Activated CD8-positive, alpha-beta memory T cell treated with anti-CD3 and anti-CD28 coated beads, Interleukin-2, amount 50 U/mL, for 1 hour (primary cell): Measurements from ENCODE around the gene SLC27A5.

Experiments used
- DNase-seq: peaks from one replicate; pipeline ENCODE4 v3.0.0-alpha.2; 2020; ENCODE audit errors: extremely low read depth

Gene SLC27A5

GRCh38 chr19:58511353-58512208, at the start of gene SLC27A5:
SLC27A5 (minus strand) TSS chr19:58511992; CDS start chr19:58511955, 37 bp downstream.
- DNase-seq, result no peak

DNA sequence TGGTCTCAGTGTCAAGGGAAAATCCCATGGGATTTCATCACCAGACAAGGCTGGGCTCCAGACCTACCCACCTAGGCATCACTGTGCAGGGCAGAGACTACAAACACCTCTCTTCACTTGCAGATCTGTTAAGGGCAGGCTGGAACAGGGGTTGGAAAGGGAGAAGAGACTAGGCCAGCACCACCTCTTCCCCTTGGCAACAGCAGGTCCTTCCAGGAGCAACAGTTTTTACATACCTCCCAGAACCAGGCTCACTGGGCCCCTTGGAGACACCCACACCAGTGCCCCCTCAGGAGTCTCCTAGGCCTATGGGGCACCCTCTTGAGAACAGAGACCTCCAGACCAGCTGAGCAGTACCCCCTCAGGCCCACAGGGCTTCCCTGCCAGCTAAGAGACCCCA, 49.1 kb upstream of the SLC27A5 start:
- DNase-seq, result no peak

DNA sequence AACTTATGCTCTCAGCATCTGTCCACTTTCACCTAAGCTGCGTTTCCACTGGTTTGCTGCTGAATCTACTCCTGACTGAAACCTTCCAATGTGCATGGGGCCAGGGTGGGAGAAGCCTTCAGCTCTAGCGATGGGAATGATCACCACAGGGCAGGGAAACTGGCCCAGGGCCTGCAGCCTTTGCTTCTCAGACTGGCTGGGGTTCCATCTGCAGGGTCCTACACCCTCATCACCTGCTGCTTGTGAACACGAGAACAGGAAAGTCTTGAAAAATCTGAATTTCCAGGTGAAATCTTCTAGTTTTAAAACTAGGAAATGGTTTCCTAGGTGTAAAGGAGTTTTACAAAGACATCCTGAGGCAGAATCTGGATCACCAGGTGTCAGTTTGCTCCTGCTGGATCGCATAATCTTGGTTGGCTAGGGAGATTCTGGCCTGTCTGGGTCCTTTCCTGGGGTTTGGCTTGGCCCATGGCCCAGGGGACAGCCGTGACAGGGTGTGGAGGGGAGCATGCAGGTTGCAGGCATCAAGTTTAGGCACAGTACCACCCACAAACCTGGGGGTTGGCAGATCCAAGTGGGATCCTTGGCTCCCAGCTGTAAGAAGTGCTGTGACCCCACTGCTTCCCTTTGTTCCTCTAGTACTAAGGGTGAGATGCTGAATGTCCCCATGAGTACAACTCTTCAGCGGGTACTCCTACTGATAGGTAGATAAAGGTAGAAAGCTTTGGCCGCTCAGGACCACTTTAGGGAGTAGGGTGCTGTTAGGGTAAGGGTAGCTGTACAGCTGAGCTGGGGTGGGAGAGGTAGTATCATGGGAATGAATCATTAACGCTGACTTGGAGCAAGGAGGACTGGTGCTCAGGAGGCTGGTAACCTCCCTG, 48.5 kb upstream of the SLC27A5 start:
- no peak for DNase-seq

DNA sequence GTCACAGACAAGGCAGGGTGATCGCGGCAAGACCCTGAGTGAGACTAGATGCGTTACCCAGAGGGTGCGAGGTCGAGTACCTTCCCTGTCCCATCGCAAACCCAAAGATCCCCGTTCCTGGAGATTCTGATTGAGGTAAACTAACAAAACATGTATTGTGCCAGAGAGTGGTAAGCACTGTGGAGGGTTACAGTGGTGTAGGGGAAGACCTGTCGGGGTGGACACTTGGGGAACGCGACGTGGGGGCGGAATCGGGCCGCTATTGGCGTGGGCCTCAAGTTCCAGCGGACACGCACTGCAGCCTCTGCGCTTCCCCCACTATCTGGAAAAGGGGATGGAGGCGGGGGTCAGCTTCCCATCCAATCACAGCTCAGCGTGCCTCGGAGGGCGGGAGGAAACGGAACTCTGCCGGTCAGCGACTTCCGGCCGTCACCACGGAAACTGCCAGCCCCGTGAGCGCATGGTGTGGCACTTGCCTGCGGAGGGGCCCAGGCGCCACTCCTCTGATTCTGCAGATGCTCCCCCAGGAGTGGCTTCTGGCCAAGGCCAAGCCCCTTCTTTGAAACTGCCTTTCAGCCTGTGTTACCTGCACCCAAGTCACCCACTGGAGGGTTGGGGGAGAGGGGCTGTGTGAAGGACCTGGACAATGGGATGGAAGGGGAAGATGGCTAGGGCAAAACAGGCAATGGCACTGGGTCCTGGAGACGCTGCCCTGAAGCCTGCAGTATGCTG, 47.6 kb upstream of the SLC27A5 start:
- no peak for DNase-seq

DNA sequence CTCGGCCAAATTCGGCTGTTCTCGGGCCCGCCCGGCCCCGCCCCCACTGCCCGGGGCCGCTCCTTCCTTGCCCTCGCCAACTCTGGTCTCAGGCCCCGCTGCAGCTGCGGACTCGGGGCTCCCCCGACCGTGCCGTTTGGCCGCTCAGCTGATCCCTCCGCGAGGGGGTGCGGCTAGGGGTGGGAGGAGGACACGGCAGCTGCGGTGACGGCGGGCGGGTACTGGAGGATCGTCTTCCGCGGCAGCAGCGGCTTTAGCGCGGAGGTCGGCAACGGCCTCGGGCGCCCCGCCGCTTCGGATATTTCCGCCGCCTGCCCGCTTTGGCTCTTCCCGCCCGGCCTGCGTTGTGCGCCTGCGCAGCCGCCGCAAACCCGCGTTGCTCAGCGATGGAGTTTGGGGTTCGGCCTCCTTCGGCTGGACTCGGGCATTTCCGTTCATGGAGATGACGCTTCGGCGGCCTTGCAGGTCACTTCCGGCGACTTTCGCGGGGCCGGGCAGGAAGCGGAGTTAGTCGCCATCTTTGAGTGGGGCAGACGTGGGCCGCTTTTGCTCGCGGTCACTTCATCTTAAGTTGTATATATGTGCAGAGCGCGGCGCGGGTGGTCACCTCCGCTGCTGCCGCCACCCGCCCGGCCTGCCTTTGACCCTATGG, 47.0 kb upstream of the SLC27A5 start:
- peak; percentile 98 for DNase-seq

DNA sequence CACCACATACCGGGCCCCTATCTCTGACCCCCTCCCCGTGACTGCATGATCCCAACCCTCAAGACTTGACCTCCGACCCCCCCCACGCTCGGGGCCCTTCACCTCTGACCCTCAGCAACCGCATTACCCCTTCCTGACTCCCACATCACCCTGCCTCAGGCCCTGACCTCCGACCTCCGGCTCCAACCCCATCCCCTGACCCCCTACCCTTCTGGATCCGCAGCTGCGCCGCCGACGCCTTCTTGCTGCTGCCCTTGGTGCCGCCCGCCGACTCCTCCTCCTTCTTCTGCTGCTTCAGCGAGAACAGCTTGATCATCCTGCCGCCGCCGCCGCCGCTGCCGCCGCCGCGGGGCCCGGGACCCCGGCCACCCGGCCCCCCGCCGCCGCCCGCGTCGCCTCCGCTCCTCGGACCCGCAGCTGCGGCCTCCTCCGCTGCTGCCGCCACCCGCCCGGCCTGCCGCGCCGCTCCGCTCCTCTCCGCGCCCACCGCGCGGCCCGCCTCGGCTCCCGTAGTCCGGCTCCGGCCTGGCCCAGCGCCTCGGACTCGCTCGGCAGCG, 46.4 kb upstream of the SLC27A5 start, which contains the start of gene UBE2M:
UBE2M (minus strand) TSS at position 546 of the 557 bp plus-strand sequence; CDS start at position 316, 230 bp downstream.
- no peak for DNase-seq

- no peak for DNase-seq
Observed at GRCh38 chr19:58557221-58558065, 45.7 kb upstream of the SLC27A5 start.

DNA sequence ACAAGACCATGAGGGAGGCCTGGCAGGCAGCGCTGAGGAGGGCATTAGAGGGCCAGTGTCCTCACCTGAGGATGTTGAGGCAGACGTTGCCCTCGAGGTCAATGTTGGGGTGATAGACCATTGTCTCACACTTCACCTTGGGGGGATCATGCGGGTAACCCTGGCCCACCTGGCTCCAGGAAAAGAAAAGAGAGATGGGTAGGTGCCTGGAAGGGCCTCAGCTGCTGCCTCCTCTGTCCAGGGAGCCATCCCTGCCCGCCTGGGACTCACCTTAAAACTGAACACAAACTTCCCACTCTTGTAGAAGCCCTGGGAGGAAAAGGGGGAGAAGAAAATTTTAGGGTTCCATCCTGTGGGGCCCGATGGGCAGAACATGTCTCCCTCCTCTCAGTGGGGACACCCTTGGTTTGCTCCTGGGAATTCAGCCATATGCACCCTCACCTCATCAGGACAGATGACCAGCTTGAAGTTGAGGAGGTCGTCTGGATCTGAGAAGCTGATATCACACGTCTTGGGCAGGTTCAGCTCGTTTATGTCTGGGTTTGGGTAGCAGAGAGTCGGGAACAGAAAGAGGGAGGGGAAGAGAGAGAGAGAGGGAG, 44.9 kb upstream of the SLC27A5 start:
- DNase-seq, result no peak

DNA sequence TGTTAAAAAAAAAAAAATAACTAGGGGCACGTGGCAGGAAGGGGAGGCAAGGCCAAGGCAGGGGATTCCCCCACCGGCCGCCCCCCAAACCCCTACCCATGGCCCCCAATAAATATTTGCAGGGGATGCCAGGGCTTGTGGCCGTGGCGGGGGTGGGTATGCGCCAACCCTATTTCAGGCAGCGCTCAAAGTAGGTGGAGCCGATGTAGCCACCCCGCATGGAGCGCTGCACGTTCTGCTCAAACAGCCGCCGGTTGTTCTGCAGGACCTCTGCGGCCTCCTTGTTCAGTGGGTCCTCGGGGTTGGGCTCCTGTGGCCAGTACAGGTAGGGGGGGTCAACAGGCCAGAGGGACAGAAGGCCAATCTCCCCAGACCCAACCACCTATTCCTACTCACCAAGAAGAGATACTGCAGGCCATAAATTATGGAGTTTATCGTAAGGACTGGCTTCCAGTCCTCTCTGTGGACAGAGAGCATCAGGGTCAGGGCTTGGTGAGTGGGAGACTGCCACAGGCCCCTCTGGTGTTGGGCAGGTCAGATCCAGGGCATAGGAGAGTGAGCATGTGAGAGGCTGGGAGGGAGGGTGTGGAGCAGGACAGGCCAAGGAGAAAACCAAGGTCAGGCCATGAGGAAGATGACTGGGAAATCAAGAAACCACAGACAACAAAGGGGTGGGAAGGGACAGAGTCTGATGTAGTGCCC, 44.3 kb upstream of the SLC27A5 start:
- no peak for DNase-seq

GRCh38 chr19:58555369-58555885, 43.6 kb upstream of the SLC27A5 start:
- no peak for DNase-seq

DNA sequence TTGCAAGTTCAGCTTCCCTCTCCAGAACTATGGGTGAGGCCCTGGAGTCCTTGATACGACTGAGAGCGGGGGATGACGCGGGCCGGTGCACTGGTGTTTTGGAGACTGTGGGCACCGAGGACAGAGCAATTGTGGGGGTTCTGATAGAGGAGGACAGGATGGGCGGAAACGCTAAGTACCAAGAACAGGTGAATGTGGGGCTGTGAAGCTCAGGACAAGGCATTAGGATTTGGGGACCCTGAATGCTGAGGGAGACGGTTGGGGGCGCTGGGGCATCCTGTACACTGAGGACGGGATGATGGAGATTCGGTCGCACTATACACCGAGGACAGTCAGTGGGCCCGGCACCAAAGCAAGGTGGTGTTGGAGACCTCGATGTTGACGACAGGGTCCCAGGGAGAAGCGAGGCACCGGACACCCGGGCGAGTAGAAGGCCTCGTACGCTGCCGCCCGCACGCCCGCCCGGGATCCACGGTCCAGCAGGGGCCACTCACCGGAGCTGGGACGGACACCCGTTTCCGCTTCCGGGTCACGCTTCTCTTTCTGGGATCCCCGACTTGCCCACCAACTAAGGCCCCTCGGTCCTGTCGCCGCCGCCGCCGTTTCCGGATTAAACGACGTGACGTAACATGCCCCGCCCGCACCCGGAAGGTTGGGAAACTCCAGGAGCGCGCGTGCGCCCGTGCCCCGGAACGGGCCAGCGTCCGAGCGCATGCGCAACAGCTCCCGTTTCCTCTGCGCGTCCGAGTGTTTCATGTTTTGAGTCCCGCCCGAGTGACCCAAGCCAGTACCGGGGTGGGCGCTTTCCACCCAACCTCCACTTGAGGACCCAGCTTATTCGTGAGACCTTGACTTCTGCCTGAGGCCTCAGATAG, 42.9 kb upstream of the SLC27A5 start, which contains the start of gene CHMP2A:
CHMP2A (minus strand) TSS at position 612 of the 875 bp plus-strand sequence. CDS start 893 bp downstream, outside the sequence.
- peak; percentile 91 for DNase-seq

DNA sequence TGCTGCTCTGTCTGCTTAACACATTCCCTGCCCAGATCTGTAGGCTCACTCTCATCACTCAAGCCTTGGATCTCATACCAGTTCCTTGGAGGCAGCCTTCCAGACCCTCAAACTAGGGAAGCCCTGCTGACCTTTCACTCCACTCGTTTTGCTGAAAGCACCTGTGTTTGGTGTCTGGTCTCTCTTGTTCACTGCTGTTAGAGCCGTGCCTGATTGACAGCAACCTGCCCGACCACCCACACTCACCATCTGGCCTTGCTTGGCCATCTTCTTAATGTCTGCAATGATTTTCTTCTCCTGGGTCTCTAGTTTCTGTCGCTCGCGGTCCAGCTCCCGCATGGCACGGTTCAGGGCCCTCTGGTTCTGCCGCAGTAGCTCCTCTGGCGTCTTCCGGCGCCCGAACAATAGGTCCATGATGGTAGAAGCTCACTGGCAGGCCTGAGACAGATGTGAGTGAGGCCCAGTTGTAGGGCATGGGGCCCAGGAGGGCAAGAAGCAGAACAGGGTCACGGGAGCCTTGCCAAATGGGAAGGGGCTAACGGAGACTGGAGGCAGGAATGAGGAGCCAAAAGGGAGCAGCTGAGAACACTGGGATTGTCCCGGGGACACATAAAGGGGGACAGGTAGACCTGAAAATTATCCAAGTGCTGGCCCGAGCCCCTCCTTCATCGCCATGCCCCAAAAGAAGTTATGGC, 42.2 kb upstream of the SLC27A5 start:
- no peak for DNase-seq

DNA sequence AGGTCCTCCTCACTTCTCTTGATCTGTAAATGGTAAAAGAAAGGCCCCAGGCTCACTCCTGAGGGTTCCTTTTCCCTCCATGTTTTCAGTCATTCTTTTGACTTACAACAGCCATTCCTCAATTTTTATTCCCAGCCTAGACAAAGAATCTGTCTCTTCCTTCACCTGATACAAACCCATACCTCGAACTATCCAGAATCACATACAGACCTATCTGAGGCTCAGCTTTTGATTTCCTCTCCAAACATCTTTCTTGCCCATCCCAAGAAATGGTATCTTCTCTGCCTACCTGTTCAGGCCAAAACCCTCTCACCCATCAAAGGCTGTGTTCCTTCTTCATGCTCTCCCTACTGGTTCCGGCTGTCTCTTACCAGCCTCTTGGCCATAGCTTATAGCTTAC, 40.9 kb upstream of the SLC27A5 start:
- DNase-seq, result no peak

GRCh38 chr19:58551577-58552471, 40.0 kb upstream of the SLC27A5 start:
- DNase-seq, result no peak

- no peak for DNase-seq
Observed at GRCh38 chr19:58551123-58551497, 39.3 kb upstream of the SLC27A5 start.
